Gastroesophageal sphincter (tissue), 3 donors: ENCODE data around the gene SDK1.

ENCODE experiments used
- POLR2A ChIP-seq, 2 donors: fragments of 450-650 bp; IDR thresholded peaks; one replicate each; pipeline ENCODE4 v1.6.1; 2017; ENCODE audit warnings: antibody characterized with exemption in 2 of 2, mild to moderate bottlenecking in 2 of 2, moderate library complexity in 1 of 2
- POLR2AphosphoS5 ChIP-seq: sonication (generic); formaldehyde crosslinking; IDR thresholded peaks from one replicate; pipeline ENCODE4 v1.6.1; 2017; ENCODE audit warnings: antibody characterized with exemption
- TF ChIP-seq, protein P1 (sequence below), 4 experiments: fragments of 200-600 bp in 2 of 4; fragments of 450-650 bp in 2 of 4; sonication (generic) in 1 of 4; IDR thresholded peaks; one replicate each; pipeline ENCODE4 v1.5.1; 2017 to 2019; ENCODE audit warnings: antibody characterized with exemption in 4 of 4, mild to moderate bottlenecking in 2 of 4, moderate library complexity in 2 of 4

DNA sequence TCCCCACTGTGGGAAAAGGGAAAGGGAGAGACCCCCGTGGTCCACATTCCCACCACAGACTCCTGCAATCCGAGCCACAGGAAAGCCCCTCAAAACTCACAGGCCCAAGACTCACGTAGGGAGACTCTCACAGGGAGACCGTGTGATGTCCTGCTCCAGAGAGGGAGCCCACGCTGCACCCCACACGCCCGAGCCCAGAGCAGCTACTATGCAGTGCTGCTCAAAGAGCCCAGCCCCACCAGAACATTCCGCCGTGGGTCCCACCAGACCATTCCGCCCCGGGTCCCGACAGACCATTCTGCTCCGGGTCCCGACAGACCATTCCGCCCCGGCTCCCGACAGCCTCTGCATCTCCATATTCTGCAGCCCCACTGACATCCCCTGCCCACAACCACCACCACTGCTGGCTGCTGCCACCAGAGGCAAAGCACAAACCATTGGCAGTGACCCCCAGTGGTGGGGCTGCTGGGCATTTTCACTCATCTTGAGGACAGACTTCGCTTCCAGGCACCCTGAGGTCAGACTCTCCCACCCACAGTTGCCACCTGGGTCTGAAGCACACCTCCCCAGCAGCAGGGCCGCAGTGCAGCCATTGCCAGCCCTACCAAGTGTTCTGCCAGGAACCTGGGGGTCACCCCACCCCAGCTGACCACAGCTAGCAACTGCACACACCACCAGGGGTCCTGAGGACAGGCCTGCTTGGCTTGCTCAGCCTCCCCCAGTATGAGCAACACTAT, 755.7 kb downstream of the SDK1 start:
- TF ChIP-seq, protein P1, sequence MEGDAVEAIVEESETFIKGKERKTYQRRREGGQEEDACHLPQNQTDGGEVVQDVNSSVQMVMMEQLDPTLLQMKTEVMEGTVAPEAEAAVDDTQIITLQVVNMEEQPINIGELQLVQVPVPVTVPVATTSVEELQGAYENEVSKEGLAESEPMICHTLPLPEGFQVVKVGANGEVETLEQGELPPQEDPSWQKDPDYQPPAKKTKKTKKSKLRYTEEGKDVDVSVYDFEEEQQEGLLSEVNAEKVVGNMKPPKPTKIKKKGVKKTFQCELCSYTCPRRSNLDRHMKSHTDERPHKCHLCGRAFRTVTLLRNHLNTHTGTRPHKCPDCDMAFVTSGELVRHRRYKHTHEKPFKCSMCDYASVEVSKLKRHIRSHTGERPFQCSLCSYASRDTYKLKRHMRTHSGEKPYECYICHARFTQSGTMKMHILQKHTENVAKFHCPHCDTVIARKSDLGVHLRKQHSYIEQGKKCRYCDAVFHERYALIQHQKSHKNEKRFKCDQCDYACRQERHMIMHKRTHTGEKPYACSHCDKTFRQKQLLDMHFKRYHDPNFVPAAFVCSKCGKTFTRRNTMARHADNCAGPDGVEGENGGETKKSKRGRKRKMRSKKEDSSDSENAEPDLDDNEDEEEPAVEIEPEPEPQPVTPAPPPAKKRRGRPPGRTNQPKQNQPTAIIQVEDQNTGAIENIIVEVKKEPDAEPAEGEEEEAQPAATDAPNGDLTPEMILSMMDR (IDR thresholded peaks at IDR 0.05), result no peak
- TF ChIP-seq POLR2AphosphoS5 (no peak), POLR2A (IDR thresholded peaks at IDR 0.05) (no peak)
